GM12878 (cell line): ENCODE data around the gene HSPA1B. TPM values are rescaled to one million over a fixed set of nuclear protein-coding genes. Genes with fewer than 3 reads are reported as not detected.

ENCODE experiments used
- BACH1 ChIP-seq: fragments of 450-650 bp; IDR thresholded peaks from 2 replicates; pipeline ENCODE4 v1.6.1; 2017; ENCODE audit warnings: mild to moderate bottlenecking, borderline replicate concordance
- BMI1 ChIP-seq: fragments of 450-650 bp; IDR thresholded peaks from 2 replicates; pipeline ENCODE4 v1.6.1; 2016; ENCODE audit warnings: mild to moderate bottlenecking, moderate library complexity, borderline replicate concordance
- CREB1 ChIP-seq: IDR thresholded peaks from 2 replicates; pipeline ENCODE4 v1.6.1; 2012; ENCODE audit warnings: low read depth, mild to moderate bottlenecking, inconsistent platforms
- EGR1 ChIP-seq, 2 experiments: IDR thresholded peaks; 1 replicate in 1 of 2; 2 replicates in 1 of 2; pipeline ENCODE4 v1.6.1; 2011 to 2012; ENCODE audit warnings: low read depth in 2 of 2, low read length in 2 of 2, borderline replicate concordance in 1 of 2, mild to moderate bottlenecking in 1 of 2, moderate library complexity in 1 of 2
- ESRRA ChIP-seq: IDR thresholded peaks from 2 replicates; pipeline ENCODE4 v1.6.1; 2012; ENCODE audit warnings: mild to moderate bottlenecking, low read length, improper control_type of control experiment
- FOXK2 ChIP-seq: fragments of 450-650 bp; IDR thresholded peaks from 2 replicates; pipeline ENCODE4 v1.6.1; 2017; ENCODE audit warnings: mild to moderate bottlenecking, moderate library complexity
- NFYA ChIP-seq: IDR thresholded peaks from 2 replicates; pipeline ENCODE4 v1.6.1; 2011; ENCODE audit warnings: low read depth, mild to moderate bottlenecking, low read length, improper control_type of control experiment, borderline replicate concordance
- NRF1 ChIP-seq: conservative IDR thresholded peaks from 2 replicates; pipeline ENCODE4 v1.6.1; 2011; ENCODE audit warnings: mild to moderate bottlenecking, low read depth, low read length, improper control_type of control experiment
- PML ChIP-seq: IDR thresholded peaks from 2 replicates; pipeline ENCODE4 v1.6.1; 2012; ENCODE audit warnings: low read length, inconsistent platforms
- POLR2AphosphoS5 ChIP-seq: IDR thresholded peaks from 2 replicates; pipeline ENCODE4 v1.6.1; 2011; ENCODE audit warnings: mild to moderate bottlenecking, low read length, inconsistent platforms
- POU2F2 ChIP-seq: IDR thresholded peaks from 3 replicates; pipeline ENCODE4 v1.6.1; 2011; ENCODE audit warnings: low read depth, mild to moderate bottlenecking, low read length, borderline replicate concordance
- RCOR1 ChIP-seq: conservative IDR thresholded peaks from 2 replicates; pipeline ENCODE4 v1.6.1; 2012; ENCODE audit warnings: low read depth, low read length, improper control_type of control experiment
- SIN3A ChIP-seq: IDR thresholded peaks from 2 replicates; pipeline ENCODE4 v1.6.1; 2012; ENCODE audit warnings: low read depth, low read length, improper control_type of control experiment
- SP1 ChIP-seq: IDR thresholded peaks from one replicate; pipeline ENCODE4 v1.6.1; 2011; ENCODE audit warnings: low read depth, low read length
- SPI1 ChIP-seq: IDR thresholded peaks from 2 replicates; pipeline ENCODE4 v1.6.1; 2011; ENCODE audit warnings: low read depth, mild to moderate bottlenecking, low read length, moderate library complexity, borderline replicate concordance; ENCODE audit not compliant: insufficient read depth
- STAT1 ChIP-seq: fragments of 450-650 bp; conservative IDR thresholded peaks from 2 replicates; pipeline ENCODE4 v1.6.1; 2014; ENCODE audit warnings: antibody characterized with exemption, mild to moderate bottlenecking
- polyA plus RNA-seq, 11 experiments: library from polyadenylated mRNA; depleted of rRNA in 4 of 11; unstranded in 6 of 11; stranded (reverse) in 5 of 11; fragments of >200 nt; fragmentation: Nextera tagmentation in 4 of 11; fragmentation: Illumina TruSeq in 1 of 11; extraction: Ambion mirVana in 4 of 11; extraction: Trizol in 1 of 11; gene quantifications; 1 replicate in 1 of 11; 2 replicates in 10 of 11; pipeline versions ENCODE4 v1.2.1 to v1.2.3, GENCODE V29; 2011 to 2016; ENCODE audit warnings: inconsistent platforms in 2 of 11, missing spikeins in 2 of 11, low read depth in 1 of 11
- total RNA-seq, 4 experiments: library from RNA; depleted of rRNA in 3 of 4; stranded (reverse); fragments of >200 nt in 3 of 4; fragmentation: Illumina TruSeq in 1 of 4; extraction: Trizol in 1 of 4; gene quantifications; 2 replicates each; pipeline versions ENCODE4 v1.2.1 to v1.2.3, GENCODE V29; 2013 to 2021
- TF ChIP-seq, protein P1 (sequence below): fragments of 450-650 bp; IDR thresholded peaks from 2 replicates; pipeline ENCODE4 v1.6.1; 2017; ENCODE audit warnings: mild to moderate bottlenecking, moderate library complexity
- TF ChIP-seq, protein P2 (sequence below): fragments of 450-650 bp; IDR thresholded peaks from 2 replicates; pipeline ENCODE4 v1.6.1; 2017; ENCODE audit warnings: borderline replicate concordance
- TF ChIP-seq, protein P3 (sequence below): fragments of 450-650 bp; IDR thresholded peaks from 2 replicates; pipeline ENCODE4 v1.6.1; 2016; ENCODE audit warnings: mild to moderate bottlenecking
- TF ChIP-seq, protein P4 (sequence below): fragments of 450-650 bp; IDR thresholded peaks from 2 replicates; pipeline ENCODE4 v1.6.1; 2017; ENCODE audit warnings: low read depth, mild to moderate bottlenecking, moderate library complexity
- TF ChIP-seq, protein P5 (sequence below): IDR thresholded peaks from 2 replicates; pipeline ENCODE4 v1.6.1; 2012; ENCODE audit warnings: low read depth, low read length, improper control_type of control experiment

Gene HSPA1B
- total and polyA plus RNA-seq, 10 of the 15 experiments (the other 5 are each of a cell fraction or from before 2014, with no cell fraction given): 0.11 to 40.5 (median 12.8) TPM

DNA sequence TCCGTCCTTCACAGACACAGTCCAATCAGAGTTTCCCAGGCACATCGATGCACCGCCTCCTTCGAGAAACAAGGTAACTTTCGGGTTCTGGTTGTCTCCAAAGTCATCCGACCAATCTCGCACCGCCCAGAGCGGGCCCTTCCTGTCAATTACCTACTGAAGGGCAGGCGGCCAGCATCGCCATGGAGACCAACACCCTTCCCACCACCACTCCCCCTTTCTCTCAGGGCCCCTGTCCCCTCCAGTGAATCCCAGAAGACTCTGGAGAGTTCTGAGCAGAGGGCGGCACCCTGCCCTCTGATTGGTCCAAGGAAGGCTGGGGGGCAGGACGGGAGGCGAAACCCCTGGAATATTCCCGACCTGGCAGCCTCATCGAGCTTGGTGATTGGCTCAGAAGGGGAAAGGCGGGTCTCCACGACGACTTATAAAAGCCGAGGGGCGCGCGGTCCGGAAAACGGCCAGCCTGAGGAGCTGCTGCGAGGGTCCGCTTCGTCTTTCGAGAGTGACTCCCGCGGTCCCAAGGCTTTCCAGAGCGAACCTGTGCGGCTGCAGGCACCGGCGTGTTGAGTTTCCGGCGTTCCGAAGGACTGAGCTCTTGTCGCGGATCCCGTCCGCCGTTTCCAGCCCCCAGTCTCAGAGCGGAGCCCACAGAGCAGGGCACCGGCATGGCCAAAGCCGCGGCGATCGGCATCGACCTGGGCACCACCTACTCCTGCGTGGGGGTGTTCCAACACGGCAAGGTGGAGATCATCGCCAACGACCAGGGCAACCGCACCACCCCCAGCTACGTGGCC, at the start of gene HSPA1B (continued):
- TF ChIP-seq, protein P1, sequence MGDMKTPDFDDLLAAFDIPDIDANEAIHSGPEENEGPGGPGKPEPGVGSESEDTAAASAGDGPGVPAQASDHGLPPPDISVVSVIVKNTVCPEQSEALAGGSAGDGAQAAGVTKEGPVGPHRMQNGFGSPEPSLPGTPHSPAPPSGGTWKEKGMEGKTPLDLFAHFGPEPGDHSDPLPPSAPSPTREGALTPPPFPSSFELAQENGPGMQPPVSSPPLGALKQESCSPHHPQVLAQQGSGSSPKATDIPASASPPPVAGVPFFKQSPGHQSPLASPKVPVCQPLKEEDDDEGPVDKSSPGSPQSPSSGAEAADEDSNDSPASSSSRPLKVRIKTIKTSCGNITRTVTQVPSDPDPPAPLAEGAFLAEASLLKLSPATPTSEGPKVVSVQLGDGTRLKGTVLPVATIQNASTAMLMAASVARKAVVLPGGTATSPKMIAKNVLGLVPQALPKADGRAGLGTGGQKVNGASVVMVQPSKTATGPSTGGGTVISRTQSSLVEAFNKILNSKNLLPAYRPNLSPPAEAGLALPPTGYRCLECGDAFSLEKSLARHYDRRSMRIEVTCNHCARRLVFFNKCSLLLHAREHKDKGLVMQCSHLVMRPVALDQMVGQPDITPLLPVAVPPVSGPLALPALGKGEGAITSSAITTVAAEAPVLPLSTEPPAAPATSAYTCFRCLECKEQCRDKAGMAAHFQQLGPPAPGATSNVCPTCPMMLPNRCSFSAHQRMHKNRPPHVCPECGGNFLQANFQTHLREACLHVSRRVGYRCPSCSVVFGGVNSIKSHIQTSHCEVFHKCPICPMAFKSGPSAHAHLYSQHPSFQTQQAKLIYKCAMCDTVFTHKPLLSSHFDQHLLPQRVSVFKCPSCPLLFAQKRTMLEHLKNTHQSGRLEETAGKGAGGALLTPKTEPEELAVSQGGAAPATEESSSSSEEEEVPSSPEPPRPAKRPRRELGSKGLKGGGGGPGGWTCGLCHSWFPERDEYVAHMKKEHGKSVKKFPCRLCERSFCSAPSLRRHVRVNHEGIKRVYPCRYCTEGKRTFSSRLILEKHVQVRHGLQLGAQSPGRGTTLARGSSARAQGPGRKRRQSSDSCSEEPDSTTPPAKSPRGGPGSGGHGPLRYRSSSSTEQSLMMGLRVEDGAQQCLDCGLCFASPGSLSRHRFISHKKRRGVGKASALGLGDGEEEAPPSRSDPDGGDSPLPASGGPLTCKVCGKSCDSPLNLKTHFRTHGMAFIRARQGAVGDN: peak; percentile 33; the same call in 1 of the 2 replicates
- TF ChIP-seq, protein P2, sequence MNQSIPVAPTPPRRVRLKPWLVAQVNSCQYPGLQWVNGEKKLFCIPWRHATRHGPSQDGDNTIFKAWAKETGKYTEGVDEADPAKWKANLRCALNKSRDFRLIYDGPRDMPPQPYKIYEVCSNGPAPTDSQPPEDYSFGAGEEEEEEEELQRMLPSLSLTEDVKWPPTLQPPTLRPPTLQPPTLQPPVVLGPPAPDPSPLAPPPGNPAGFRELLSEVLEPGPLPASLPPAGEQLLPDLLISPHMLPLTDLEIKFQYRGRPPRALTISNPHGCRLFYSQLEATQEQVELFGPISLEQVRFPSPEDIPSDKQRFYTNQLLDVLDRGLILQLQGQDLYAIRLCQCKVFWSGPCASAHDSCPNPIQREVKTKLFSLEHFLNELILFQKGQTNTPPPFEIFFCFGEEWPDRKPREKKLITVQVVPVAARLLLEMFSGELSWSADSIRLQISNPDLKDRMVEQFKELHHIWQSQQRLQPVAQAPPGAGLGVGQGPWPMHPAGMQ: no peak
- TF ChIP-seq, protein P3, sequence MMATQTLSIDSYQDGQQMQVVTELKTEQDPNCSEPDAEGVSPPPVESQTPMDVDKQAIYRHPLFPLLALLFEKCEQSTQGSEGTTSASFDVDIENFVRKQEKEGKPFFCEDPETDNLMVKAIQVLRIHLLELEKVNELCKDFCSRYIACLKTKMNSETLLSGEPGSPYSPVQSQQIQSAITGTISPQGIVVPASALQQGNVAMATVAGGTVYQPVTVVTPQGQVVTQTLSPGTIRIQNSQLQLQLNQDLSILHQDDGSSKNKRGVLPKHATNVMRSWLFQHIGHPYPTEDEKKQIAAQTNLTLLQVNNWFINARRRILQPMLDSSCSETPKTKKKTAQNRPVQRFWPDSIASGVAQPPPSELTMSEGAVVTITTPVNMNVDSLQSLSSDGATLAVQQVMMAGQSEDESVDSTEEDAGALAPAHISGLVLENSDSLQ: peak; percentile 99
- TF ChIP-seq POLR2AphosphoS5 (peak; percentile 97), PML (peak; percentile 93), SPI1 (no peak), RCOR1 (0 out of 2 replicates have a peak, but pooled peaks have one; percentile 82), SP1 (peak; percentile 57), FOXK2 (peak; percentile 74; the same call in 1 of the 2 replicates), POU2F2 (peak; percentile 88; the same call in 2 of the 3 replicates), BMI1 (peak; percentile 90), SIN3A (no peak), STAT1 (no peak), BACH1 (peak; percentile 78; the same call in 1 of the 2 replicates), EGR1 (IDR thresholded peaks at IDR 0.05; ENCODE audit: borderline replicate concordance in 1 of 2, low read depth in 2 of 2, low read length in 2 of 2) (no peak), NFYA (no peak), ESRRA (no peak), NRF1 (no peak), CREB1 (no peak)
- TF ChIP-seq, protein P4, sequence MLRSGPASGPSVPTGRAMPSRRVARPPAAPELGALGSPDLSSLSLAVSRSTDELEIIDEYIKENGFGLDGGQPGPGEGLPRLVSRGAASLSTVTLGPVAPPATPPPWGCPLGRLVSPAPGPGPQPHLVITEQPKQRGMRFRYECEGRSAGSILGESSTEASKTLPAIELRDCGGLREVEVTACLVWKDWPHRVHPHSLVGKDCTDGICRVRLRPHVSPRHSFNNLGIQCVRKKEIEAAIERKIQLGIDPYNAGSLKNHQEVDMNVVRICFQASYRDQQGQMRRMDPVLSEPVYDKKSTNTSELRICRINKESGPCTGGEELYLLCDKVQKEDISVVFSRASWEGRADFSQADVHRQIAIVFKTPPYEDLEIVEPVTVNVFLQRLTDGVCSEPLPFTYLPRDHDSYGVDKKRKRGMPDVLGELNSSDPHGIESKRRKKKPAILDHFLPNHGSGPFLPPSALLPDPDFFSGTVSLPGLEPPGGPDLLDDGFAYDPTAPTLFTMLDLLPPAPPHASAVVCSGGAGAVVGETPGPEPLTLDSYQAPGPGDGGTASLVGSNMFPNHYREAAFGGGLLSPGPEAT: peak; percentile 63; the same call in 1 of the 2 replicates
- TF ChIP-seq, protein P5, sequence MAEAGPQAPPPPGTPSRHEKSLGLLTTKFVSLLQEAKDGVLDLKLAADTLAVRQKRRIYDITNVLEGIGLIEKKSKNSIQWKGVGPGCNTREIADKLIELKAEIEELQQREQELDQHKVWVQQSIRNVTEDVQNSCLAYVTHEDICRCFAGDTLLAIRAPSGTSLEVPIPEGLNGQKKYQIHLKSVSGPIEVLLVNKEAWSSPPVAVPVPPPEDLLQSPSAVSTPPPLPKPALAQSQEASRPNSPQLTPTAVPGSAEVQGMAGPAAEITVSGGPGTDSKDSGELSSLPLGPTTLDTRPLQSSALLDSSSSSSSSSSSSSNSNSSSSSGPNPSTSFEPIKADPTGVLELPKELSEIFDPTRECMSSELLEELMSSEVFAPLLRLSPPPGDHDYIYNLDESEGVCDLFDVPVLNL: no peak
